ENCODE measurements around the gene ALLC.

DNA sequence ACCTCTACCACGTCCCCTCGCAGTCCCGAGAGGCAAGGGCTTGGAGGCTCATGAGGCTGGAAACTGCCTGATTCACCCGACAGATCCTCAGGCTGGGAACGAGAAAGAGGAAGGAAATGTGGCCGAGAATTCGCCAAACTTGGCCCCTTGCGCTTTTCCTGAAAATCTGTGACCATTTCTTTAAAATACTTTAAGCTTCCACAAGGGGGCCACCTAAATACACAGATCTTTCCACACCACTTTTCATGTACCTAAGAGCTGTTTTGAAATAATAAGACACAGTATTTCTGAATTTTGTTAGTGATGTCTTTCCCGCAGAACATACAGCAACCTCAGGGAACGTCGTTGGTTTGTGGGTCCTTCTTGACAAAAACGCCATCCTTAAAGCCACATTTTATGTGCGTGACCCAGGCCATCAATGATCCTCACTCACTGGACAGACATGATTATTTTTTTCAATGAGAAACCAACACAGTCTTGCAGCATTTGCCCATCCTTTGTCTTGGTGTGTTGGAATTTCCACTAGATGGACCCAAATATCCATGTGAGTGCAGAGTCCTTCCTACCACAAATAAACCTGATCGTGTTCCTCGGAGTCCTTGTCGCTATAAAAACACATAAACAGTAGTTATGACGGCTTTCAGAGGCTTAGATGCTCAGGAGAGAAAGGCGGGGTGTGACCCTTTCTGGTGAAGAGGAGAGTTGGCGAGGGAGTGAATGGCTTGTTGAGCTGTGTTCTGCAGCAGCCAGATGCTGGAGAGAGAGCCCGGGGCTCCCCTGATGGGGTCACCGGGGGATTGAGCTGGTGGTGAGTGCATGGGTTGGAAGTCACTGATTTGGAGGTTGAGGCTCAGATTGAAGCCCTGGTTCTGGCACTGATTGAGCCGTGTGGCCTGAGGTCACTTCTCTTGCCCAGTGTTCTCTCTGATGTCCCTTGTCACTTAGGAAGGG is 70.4 kb downstream of the ALLC start:
- TF ChIP-seq CTCF (IDR thresholded peaks at IDR 0.05; ENCODE audit: low read depth, low read length) (peak; percentile 36), POLR2A (IDR thresholded peaks at IDR 0.05; ENCODE audit: extremely low read depth, insufficient read length) (no peak)
- TF ChIP-seq, protein P1, sequence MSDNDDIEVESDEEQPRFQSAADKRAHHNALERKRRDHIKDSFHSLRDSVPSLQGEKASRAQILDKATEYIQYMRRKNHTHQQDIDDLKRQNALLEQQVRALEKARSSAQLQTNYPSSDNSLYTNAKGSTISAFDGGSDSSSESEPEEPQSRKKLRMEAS (IDR thresholded peaks at IDR 0.05; ENCODE audit: low read depth, low read length), result no peak
